HEK293T (cell line): ENCODE measurements around the gene NPTX2.

Source experiments
- BHLHE40 ChIP-seq: fragments of 450-650 bp; IDR thresholded peaks from 2 replicates; pipeline ENCODE4 v1.6.1; 2016; ENCODE audit warnings: mild to moderate bottlenecking, moderate library complexity, borderline replicate concordance
- FOXA1 ChIP-seq: fragments of 450-650 bp; IDR thresholded peaks from 2 replicates; pipeline ENCODE4 v1.6.1; 2016; ENCODE audit warnings: mild to moderate bottlenecking
- FOXM1 ChIP-seq: fragments of 450-650 bp; IDR thresholded peaks from 2 replicates; pipeline ENCODE4 v1.6.1; 2017; ENCODE audit warnings: mild to moderate bottlenecking, borderline replicate concordance
- L3MBTL2 ChIP-seq: fragments of 450-650 bp; conservative IDR thresholded peaks from 2 replicates; pipeline ENCODE4 v1.6.1; 2016; ENCODE audit warnings: mild to moderate bottlenecking
- TARDBP ChIP-seq: fragments of 450-650 bp; IDR thresholded peaks from 2 replicates; pipeline ENCODE4 v1.6.1; 2016

- no peak for TF ChIP-seq BHLHE40
- no peak for TF ChIP-seq FOXA1
- no peak for TF ChIP-seq TARDBP
- TF ChIP-seq L3MBTL2 = no peak
- TF ChIP-seq FOXM1 = no peak
Measured at GRCh38 chr7:98613601-98614425, 3.3 kb upstream of the NPTX2 start.
